Thoracic aorta (tissue), 2 donors: ENCODE data around the gene ADCY9. TPM values are rescaled to one million over a fixed set of nuclear protein-coding genes. Genes with fewer than 3 reads are reported as not detected.

Experiments used
- ATAC-seq: fragments of 150-250 bp; one replicate; pipeline ENCODE4 v1.8.0; 2017; ENCODE audit warnings: low read depth; ENCODE audit not compliant: insufficient number of reproducible peaks, low FRiP score
- DNase-seq: peaks from one replicate; pipeline ENCODE4 v3.0.0-alpha.2; 2020; ENCODE audit warnings: low spot score
- H3K27ac ChIP-seq, 2 donors: fragments of 200-600 bp; sonication (generic); 1 replicate in 1 of 2; 2 replicates in 1 of 2; pipeline ENCODE4 v1.5.1; 2016; ENCODE audit warnings: mild to moderate bottlenecking in 2 of 2, moderate library complexity in 2 of 2
- H3K27me3 ChIP-seq: fragments of 200-600 bp; sonication (generic); replicated peaks from 2 replicates; pipeline ENCODE4 v1.6.0; 2016; ENCODE audit warnings: mild to moderate bottlenecking; ENCODE audit not compliant: insufficient read depth
- H3K36me3 ChIP-seq: fragments of 200-600 bp; sonication (generic); one replicate; pipeline ENCODE4 v1.5.1; 2016
- H3K4me1 ChIP-seq, 2 donors: fragments of 200-600 bp; sonication (generic); 1 replicate in 1 of 2; 2 replicates in 1 of 2; pipeline versions ENCODE4 v1.5.1 to v1.6.0; 2016; ENCODE audit warnings: low read depth in 2 of 2, mild to moderate bottlenecking in 1 of 2; ENCODE audit not compliant: control insufficient read depth in 1 of 2
- H3K4me3 ChIP-seq: fragments of 200-600 bp; sonication (generic); 2 replicates; pipeline ENCODE4 v1.5.1; 2016; ENCODE audit warnings: mild to moderate bottlenecking
- H3K9me3 ChIP-seq: fragments of 200-600 bp; sonication (generic); 2 replicates; pipeline ENCODE4 v1.5.1; 2016
- CTCF ChIP-seq: fragments of 200-600 bp; sonication (generic); IDR thresholded peaks from one replicate; pipeline ENCODE4 v1.5.1; 2019; ENCODE audit warnings: antibody characterized with exemption
- total RNA-seq, 2 donors: library from RNA; depleted of rRNA; stranded (reverse); fragments of >200 nt; gene quantifications; one replicate each; pipeline versions ENCODE4 v1.1.0 to v1.2.3, GENCODE V29; 2016

The ADCY9 gene
- total RNA-seq, 2 donors from 2014 or later, result 44.1 to 83.8 TPM

DNA sequence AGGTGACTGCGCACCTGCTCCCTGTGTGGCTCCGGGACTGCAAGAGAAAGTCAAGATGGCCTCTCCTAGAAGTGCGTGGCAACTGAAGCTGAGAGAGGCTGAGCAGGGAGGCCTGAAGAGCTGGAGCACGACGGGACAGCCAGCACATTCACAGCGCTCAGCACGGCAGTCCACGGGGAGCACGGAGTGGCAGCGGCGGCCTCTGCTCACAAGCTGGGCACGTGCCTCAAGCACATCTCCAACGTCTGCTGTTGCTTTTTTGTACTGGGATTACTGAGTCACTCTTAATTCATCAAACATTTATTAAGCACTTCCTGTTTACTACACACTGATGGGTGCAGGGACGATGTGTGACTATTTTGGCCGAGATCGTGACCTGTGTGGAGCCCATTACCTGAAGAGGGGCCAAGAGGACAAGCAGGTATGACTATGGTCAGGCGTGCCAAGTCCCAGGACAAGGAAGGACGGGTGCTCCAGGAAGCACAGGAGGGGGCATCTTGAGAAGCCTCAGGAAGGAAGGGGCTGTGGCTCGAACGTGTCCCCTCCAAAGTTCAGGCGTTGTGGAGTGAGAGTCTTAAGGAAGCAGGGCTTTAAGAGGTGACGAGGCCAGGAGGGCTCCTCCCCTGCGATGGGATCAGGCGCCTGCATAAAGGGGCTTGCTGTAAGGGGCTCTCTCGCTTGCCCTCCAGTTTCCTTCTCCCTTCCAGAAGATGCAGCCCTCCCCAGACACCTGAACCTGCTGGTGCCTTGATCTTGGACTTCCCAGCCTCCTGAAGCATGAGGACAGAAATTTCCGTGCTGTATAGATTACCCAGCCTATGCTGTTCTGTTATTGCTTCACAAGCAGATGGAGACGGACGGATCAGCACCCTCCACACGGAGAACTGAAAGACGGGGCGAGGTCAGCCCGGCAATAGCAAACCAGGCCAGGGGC is 105.8 kb downstream of the ADCY9 start:
- Histone ChIP-seq H3K4me1 (peaks cover 10 to 31% of the 10 kb centered on the region in 2 donors), H3K27me3 (no peaks in the 10 kb centered on the region), H3K4me3 (no peak overlapping the region), H3K9me3 (no peaks in the 10 kb centered on the region), H3K36me3 (no peaks in the 10 kb centered on the region), H3K27ac (no peak overlapping the region)
- DNase-seq (no peak), ATAC-seq (no peak)
- TF ChIP-seq CTCF, result no peak

DNA sequence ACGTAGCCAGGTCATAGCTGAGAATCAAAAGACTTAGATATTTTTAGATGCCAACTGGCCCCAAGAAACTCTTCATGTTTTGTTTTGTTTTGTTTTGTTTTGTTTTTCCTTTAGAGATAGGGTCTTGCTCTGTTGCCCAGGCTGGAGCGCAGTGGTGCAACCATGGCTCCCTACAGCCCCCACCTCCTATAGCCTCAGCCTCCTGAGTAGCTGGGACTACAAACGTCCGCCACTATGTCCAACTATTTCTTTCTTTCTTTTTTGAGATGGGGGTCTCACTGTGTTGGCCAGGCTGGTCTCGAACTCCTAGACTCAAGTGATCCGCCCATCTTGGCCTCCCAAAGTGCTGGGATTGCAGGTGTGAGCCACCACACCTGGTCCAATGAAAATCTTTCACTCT is 107.1 kb downstream of the ADCY9 start:
- Histone ChIP-seq H3K9me3 (no peaks in the 10 kb centered on the region), H3K4me3 (no peak overlapping the region), H3K4me1 (peaks cover 8 to 21% of the 10 kb centered on the region in 2 donors), H3K36me3 (no peaks in the 10 kb centered on the region), H3K27me3 (no peaks in the 10 kb centered on the region), H3K27ac (no peak overlapping the region)
- TF ChIP-seq CTCF, result no peak
- no peak for ATAC-seq
- no peak for DNase-seq

DNA sequence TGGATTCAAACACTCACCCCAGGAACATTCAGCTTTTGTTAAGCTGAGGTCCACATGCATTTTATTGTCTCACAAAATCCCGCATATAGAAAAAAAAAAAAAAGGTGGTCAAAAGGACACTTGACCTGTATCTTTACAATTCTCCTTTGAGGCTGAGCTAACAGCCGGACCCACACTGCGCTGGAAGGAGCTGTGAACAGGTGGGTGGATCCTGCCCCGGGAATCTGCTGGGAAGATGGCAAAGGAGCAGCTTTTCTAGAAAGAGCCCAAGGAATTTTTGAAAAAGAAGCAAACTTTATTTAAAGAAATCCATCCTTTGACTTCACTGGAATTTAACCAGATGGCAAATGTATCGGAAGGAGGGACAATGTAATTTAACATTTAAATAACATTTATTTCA is 108.1 kb downstream of the ADCY9 start:
- Histone ChIP-seq H3K4me1 (peaks cover 4 to 15% of the 10 kb centered on the region in 2 donors), H3K36me3 (no peaks in the 10 kb centered on the region), H3K9me3 (no peaks in the 10 kb centered on the region), H3K27ac (no peak overlapping the region), H3K27me3 (no peaks in the 10 kb centered on the region), H3K4me3 (no peak overlapping the region)
- TF ChIP-seq CTCF, result no peak
- DNase-seq (no peak), ATAC-seq (no peak)

DNA sequence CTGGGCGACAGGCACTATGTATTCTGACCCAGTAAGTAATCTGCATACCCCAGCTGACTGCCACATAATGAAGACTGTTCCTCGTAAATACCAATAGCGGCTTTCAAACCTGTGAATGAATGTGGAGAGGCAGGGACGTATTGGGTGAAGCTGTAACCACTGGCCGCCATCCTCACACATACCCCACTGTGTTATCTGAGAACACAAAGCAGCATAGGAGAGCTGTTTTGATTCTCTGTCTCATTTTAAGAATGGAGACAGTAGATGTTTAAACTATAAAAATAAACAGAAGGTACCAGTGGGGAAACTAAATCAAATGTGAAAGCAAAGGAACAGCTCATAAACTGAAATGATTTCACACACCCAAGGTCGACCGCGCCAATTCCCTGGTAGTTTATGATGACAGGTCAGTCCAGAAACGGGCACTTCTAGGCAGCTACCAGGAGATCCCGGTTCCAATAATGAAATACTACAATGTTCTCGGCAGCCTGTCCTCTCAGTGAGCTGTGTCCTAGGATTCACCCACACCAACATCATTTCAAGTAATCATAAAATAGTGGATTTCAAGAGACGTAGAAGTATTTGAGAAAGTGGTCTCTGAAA is 109.7 kb downstream of the ADCY9 start:
- no peak overlapping the region for H3K27ac ChIP-seq
- DNase-seq (no peak), ATAC-seq (no peak)

More for the DNA sequence above, 109.7 kb downstream of the ADCY9 start:
- Histone ChIP-seq H3K4me1 (peaks cover 0 to 7% of the 10 kb centered on the region in 2 donors), H3K27me3 (no peaks in the 10 kb centered on the region), H3K9me3 (no peaks in the 10 kb centered on the region), H3K36me3 (no peaks in the 10 kb centered on the region), H3K4me3 (no peak overlapping the region)
- TF ChIP-seq CTCF, result no peak
